Measurements from ENCODE around the gene SNRPA1.

SNRPA1 gene

DNA sequence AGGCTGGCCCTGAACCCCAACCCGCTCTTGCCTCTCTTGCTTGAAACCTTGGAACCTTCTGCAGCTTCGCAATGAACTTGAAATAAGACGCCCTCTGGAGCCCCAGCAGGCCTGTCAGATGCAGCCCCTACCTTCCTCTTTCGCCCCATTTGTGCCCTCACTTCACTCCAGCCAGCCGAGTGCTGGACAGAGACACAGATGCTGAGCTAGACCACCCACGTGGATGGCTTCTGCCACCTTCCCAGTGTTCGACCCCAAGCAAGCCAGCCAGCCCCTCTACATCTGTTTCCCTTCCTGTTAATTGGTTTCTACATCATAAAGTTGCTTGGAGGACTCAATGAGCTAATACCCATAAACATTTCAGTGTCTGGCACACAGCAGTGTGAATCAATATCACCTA lies 23.8 kb upstream of the SNRPA1 start:
- DNase-seq, result no peak

DNA sequence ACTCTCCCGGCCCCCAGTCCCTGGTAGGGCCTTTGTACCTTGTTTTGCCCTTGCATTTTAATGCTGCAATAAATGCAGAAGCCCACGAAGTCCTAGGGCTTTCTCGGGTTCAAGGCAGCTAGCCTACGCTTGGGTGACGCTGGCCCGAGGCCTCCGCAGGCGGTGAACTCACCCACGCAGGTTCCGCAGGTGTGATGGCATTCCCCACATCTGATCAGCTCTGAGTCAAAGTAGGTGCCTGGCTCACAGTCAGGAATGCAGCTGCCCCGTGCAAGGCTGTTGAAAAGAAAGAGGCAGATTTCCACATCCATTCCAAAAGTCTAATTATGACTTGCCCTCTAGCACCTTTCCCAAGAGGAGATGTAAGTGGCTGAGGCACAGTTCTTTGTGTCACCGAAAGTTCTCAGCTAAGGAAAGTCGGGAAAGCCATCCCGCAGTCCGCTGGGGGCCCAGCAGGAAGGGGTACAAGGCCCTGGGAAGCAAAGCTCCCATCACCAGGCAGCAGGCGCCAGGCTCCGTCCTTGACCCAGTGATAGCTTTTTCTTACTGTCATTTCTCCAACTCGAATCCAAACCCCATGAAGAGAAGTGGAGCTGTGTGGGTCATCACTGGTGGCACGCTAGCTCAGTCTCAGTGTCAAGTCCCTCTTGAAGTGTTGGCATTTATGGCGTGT lies 23.2 kb upstream of the SNRPA1 start:
- DNase-seq, result no peak

DNA sequence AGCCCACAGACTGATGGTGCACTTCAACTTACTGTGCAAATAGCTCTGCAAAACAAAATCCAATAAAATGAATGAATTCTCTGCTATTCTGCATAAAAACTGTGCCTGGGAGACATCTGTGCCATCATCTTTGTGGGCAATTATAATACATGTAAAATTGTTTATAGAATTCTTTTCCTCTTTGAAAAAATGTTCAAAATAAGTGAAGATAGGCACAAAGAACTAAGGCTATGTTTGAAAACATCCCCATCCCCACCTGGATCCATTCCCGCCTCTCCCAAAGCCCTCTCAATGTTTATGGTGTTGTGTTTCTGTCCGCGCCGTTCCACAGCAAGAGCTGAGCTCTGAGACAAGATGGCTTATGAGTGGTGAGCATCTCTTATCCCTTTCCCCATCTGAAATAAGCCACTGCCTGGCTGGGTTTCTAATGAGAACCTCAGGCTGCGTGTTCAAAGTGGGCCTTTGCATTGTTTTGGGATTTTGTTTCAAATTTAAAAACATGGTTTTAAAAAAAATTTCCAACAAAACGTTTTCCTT lies 22.4 kb upstream of the SNRPA1 start:
- no peak for DNase-seq

DNA sequence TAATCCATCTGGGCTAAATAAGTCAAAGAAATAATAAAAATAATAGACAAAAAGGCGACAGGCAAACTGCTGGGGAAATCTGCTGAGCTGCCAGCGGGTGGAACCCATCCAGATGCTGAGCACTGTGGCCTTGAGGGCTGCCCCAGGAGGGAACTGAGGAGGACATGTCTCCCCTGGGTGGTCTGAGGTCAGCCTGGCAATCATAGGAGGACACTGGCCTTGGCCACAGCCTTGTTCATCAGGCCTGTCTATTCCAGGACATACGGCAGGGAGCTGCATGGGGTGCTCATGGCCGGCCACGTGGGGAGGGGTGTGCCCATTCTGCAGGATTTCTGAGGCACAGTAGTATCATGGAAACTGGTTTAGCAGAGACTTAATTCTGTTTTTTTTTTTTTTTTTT lies 21.5 kb upstream of the SNRPA1 start:
- no peak for DNase-seq

DNA sequence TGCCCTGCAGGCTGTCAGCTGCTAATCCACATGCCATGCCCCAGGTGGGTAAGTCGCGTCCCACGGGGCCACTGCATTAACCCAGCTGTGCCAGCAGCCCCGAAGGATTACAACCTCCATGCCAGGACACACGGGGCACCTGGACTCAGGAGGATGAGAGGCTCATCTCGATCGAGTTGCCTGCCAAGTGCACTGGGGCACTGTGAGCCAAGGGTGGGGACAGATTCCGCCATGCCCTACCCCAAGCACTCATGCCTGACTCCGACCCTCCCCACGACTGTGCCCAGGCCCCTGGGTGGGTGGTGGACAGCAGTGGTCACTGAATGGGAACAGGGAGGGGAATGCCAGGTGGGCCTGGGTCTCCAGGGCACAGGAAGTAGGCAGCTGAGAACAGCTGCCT lies 20.7 kb upstream of the SNRPA1 start:
- no peak for DNase-seq

DNA sequence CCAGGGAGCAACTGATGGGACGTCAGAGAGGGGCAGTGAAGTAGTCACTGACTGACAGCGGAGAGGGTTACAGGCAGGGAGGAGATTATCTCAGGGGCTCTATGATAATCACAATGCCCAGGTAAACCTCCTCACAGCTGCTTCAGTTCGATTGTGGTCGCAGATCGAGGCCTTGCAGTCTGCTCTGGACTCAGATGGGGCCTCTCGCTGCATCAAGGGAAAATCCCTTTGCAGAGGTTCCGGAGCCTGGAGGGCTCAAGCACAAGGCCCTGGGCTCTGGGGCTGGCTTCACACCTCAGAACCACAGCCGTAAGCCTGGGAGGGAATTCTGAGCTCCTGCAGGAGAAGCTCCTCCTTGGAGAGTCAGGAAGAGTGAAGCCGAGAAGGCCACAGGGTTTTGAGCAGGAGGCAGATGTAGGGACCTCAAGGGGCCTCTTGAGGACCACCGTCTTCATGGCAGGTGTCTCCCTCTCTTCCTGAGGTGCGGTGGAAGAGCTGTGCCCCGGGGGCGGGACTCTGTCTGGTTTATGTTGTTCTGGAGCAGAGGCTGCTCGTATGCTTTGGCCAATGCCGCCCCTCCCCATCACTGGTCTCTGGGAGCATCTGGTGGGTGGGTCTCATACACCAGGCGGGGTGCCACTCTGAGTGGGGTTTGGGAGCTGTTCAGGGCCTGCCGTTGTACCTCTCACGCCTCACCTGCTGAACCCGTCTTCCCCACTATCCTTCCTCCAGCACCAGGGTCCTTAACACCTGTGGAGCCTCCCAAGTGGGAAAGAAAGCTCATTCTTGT lies 19.5 kb upstream of the SNRPA1 start:
- no peak for DNase-seq

DNA sequence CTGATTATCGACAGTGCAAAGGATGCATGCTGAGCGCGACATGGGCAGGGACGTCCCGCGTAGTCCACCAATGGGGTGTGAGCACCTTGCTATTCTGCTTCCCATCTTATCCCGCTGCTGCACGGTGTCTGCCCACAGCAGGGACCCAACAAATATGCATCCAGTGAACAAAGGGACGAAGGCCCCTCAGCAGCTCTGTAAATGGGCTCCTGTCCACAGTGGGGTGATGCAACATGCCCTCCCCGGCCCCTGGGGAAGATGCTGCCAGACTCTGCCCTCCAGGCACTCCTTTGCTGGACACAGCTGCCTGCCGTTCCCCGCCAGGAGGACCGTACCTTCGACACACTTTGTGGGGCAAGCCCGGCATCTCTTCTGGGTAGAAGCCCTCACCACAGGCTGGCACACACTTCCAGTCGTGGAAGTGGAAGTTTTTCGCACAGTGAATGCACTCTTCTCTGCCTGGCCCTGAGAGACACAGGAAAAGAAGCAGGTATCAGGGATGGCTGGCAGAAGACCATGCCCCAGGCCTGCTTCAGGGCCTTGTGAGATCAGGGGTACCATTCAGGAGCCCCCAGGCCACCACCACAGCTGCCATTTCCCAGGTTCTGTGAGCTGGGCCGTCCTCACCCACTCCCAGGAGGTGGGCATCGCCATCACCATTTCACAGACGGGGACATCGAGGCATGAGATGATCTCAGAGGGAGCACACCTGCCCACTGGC lies 18.2 kb upstream of the SNRPA1 start:
- no peak for DNase-seq

DNA sequence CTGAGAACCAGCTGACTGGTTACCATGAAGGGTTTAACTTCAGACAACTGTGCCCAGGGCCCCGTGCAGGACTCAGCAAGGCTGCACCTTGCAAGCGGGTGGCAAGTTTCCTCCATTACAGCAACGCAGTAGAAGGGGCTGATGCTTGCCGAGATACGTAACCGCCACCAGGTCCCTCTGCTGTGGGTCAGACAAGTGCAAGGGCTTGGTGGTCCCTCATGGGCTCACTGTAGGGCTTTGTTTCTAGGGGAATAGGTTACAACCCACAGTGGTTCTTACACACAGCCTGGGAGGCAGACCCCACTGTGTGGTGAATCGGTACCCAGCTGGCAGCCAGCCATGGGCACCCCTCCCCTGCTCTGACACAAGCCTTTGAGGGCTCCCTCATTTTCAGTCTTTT lies 15.5 kb upstream of the SNRPA1 start:
- no peak for DNase-seq

DNA sequence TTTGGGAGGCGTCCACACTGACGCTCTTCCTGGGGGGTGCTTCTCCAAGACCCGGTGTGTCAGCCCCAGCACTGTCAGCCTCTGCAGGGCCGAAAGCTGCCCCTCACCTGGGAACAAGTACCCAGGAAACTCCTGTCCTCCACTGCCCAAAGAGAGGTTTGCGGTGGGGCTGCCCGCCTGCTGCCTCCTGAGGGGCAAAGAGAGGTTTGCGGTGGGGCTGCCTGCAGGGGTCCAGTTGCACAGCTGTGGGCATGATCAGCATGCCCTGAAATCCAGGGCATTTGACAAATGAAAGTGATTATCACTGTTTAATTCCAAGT lies 15.1 kb upstream of the SNRPA1 start:
- DNase-seq, result no peak

DNA sequence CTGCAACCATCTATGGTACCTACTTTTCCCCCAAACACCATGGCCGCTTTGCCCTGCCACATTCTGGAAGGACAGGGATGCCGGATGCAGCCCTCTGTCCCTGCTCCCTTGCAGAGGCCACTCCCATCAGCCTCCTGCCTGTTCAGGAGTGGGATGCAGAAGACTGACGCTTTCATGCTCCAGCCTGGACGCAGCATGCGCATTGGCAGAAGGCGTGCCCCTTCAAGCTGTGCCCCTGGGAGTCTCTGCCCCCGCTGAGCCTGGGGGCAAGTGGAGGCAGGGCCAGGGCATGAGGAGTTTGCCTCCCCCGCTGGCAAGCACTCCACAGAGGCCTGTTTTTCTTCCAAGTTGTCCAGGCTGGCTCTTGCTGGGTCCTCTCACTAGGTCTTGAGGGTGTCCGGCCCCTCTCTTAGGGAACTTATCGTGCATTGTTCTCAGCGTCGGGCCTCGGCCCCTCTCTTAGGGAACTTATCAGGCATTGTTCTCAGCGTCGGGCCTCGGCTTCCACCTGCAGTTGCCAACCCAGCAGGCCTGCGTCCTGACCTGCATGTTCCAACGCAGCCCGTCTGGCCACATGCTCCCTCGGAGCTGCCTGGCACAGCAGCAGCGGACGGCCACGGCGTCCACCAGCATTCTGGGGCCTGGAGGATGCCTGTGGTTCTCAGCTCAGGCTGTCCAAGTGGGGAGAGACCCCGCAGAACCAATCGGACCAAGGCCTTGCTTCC lies 14.6 kb upstream of the SNRPA1 start:
- no peak for DNase-seq

DNA sequence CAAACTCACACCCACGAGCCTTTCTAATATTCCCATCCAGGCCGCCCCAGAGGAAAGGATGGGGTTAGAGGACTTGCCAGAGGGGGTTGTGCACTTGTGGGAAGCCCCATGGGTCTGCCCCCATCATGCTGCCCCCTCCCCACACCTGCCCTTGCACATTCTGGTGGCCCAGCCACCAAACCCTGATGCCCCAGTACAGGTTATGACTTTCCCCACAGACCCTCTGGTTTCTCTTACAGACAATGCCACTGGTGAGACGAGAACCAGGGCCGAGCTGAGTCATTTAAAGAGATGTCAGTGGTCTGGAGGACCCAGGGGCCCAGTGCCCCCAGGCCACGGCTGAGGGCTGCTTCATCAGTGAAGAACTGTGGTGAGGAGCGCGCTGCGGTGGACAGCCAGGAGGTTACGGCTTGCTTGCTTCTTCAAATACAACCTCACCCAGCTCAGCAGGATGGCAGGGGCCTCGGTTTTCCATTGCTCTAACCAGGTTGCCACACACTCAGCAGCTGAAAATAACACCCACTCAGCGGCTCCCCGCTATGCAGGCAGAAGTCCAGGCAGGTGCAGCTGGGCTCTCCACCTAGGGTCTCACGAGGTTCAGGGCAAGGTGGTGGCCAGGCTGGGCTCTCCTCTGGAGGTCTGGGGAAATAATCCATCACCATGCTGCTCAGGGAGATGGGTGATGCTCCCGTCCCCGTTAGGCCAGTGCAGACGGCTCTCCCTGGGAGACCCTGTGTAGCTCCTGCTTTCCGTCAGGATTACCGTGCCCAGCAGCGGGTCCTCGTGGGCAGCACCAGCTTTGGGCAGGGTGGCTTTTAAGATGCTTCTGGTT lies 13.8 kb upstream of the SNRPA1 start:
- no peak for DNase-seq

DNA sequence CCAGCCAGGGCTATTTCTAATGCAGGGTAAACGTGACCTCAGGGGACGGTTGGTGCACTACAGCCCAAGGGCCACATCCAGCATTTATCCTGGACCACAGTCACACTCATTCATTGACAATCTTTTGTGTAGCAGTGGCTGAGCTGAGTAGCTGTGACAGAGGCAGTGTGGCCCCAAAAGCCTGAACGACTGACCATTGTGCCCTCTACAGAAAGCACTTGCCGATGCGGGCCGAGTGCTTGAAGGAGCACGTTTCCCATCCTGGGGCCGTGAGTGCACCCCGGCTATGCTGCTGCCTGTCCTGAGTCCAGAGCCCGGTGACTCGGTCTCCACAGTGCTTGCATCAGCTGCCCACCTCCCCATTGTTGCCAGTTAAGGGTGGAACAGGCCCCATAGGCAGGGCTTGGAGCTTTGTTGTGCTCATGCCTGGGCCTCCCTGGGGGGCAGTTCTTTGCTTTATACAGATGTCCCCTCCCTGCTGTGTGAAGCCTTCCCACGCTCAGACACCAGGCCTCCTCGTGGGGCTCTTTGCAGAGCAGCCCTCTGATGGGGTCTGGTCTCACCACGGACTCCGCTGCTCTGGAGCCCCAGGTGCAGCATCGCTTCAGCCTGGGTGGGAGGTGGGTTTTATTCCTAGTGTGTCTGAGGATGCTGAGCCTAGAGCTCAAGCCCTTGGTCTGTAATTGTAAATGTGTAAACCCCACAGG lies 13.0 kb upstream of the SNRPA1 start:
- DNase-seq, result no peak

DNA sequence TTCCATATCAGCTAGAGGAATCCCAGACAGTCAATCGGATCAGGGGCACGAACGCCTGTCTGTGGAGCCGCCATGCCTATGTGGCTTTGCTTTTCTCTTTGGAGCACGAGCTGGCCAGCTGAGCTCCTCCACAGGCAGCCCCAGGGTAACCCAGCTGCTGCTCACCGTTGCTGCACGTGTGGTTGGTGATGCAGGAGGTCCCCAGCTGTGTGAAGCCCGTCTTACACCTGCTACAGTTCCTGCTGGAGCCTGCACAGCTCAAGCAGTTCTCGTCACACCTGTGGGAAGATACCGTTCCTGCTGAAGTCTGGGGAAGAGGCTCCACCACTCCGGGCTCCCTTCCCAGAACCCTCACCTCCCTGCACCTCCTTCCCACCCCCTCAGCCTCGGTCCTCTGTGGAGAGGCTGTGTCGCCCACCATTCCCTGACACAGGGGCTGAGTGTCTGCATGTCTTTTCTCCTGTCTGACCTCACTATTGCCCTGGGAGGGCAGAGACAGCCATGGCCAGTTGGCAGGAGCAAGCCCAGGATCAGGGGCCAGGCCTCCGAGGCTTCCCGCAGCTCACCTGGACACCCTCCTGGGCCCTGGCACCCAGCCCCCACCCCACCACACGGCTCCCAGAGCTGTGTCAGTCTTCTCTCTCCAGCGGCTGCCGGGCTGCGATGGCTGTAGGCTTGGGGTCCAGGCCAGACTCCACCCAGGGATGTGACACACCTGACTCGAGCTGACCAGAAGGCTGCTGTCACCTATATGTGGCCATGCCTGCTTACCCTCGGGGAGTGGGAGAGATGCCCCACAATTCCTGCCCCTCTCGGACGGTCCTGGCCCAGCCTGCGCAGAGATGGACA lies 12.2 kb upstream of the SNRPA1 start:
- no peak for DNase-seq

DNA sequence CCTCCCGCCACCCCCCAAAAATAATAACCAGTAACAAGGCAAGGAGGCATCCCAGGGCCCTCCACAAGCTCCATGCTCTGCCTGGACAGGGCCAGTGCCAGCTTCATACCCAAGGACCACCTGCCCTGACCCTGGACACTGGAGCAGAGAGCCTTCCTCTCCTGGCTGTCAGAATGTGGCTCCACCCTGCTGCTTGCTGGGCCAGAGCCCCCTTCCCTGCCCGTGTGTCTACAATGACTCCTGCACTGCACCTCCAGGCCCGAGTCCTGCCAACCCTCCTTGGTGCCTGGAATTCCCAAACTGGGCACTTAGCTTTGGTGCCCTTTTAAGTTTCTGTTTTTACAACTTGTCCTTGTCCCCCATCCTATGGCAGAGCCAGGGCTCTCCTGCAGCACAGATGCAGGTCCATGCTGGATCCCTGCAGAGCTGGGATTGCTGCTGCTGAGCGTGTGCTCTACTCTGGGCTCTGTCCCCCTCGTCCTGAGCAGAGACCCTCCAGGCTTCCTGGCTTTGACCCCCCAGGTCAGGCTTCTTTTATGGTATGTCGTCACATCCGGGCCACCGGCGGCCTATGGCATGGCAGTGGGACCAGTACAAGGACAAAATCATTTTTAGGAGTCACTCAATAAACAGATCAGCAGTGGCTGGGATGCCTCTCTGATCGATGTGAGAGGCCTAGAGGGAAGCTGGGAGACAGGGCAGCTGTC lies 11.4 kb upstream of the SNRPA1 start:
- DNase-seq, result no peak

DNA sequence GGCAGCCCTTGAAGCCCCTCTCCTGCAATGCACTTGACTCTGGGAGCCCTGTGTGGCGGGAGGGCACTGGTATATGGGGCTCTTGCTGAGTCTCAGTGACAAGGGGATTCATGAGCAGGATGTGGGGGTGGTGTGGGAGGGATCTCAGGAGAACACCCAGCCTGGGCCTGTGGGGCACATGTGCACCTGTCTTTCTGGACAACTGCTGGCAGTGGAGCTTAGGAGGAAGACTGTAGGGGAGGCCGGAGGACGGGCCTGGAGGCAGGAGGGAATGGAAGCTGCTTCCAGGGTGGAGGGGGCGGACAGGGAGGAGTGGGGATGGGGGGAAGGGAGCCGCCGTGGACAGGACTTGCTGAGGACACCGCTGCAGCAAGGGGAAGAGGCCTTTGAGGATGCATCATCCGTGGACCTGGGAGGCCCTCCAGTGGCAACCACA lies 10.8 kb upstream of the SNRPA1 start:
- DNase-seq, result no peak

DNA sequence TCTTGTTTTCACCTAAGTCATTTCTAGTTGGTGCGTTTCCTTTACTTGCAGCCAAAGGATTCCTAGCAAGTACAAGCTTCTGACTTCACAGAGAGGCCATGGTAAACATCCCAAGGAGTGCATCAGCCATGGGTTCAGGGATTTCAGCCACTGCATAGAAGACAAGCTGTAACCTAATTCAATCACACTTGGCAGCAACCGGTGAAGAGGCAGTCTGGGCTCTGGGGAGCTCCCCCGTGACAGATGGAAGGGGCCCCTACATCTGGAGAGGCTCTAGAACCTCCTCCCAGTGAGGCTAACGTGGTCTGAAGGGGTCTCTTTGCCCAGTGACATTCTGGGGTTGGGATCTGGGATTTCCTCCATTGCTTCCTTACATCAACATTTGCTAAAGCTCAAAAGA lies 8.4 kb upstream of the SNRPA1 start:
- DNase-seq, result no peak

DNA sequence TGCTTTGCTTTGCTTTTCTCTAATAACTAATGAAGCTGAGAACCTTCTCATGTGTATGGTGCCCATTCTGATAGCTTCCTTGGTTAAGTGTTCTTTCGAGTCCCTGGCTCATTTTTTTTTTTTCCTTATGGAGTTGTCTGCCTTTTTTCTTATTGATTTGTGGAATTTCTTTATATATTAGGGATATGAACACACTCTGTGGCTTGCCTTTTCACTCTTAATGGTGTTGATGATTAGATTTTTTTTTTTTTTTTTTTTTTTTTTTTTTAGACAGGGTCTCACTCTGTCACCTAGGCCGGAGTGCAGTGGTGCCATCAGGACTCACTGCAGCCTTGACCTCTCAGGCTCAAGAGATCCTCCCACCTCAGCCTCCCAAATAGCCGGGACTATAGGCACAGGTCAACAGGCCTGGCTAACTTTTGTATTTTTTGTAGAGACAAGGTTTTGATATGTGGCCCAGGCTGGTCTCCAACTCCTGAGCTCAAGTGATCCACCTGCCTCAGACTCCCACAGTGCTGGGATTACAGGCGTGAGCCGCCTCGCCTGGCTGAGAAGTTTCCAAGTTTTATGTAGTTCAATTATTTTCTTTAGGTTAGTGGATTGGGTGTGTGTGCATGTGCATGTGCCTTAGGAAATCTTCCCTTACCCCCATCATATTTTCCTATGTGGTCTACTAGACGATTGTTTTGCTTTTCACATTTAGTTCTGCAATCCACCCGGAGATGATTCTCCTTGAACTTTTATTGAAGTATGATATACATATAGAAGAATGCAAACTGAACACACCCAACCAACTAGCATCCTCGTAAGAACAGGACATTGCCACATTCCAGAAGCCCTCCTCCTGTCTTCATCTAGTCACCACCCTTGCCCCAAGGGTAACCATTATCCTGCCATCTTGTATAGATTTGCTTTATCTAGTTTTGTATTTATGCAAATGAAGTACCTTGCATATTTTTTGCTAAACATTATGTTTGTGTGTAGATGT lies 1.7 kb upstream of the SNRPA1 start:
- DNase-seq, result no peak

DNA sequence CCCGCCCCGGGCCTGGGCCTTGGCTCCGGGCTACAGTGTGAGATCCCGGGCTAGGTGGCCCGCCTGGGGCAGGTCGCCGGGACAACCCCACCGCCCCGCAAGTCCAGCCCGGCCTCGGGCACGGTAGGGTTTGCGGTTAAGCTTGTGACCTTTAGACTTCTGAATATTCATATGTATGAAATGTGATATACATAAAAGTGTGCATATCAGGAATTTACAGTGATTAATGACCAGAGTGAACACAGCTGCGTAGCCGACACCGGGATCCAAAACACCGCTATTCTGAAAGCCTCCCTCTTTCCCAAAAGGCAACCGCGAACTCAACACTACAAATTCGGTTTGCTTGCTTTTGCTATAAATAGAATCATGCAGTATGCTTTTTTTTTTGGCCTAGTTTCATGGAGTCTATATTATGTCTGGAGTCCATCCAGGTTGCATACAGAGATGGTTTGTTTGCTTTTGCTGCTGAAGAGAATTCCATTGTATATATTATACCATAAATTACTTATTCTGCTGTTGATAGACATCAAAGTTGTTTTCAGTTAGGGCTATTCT lies 636 bp upstream of the SNRPA1 start:
- no peak for DNase-seq

Measured in activated naive CD4-positive, alpha-beta T cell treated with anti-CD3 and anti-CD28 coated beads, Interleukin-2, amount 50 U/mL, for 16 hours (primary cell).